K562 treated with DMSO at 1 percent for 48 hours (cell line): Measurements from ENCODE around the gene PRX. TPM values are rescaled to one million over a fixed set of nuclear protein-coding genes. Genes with fewer than 3 reads are reported as not detected.

Experiments
- total RNA-seq: library from RNA; unstranded; fragments of 300-600 nt; gene quantifications from 2 replicates; pipeline ENCODE4 v1.2.3, GENCODE V29; 2022; ENCODE audit warnings: low replicate concordance; ENCODE audit errors: extremely low read depth

Gene PRX, protein sequence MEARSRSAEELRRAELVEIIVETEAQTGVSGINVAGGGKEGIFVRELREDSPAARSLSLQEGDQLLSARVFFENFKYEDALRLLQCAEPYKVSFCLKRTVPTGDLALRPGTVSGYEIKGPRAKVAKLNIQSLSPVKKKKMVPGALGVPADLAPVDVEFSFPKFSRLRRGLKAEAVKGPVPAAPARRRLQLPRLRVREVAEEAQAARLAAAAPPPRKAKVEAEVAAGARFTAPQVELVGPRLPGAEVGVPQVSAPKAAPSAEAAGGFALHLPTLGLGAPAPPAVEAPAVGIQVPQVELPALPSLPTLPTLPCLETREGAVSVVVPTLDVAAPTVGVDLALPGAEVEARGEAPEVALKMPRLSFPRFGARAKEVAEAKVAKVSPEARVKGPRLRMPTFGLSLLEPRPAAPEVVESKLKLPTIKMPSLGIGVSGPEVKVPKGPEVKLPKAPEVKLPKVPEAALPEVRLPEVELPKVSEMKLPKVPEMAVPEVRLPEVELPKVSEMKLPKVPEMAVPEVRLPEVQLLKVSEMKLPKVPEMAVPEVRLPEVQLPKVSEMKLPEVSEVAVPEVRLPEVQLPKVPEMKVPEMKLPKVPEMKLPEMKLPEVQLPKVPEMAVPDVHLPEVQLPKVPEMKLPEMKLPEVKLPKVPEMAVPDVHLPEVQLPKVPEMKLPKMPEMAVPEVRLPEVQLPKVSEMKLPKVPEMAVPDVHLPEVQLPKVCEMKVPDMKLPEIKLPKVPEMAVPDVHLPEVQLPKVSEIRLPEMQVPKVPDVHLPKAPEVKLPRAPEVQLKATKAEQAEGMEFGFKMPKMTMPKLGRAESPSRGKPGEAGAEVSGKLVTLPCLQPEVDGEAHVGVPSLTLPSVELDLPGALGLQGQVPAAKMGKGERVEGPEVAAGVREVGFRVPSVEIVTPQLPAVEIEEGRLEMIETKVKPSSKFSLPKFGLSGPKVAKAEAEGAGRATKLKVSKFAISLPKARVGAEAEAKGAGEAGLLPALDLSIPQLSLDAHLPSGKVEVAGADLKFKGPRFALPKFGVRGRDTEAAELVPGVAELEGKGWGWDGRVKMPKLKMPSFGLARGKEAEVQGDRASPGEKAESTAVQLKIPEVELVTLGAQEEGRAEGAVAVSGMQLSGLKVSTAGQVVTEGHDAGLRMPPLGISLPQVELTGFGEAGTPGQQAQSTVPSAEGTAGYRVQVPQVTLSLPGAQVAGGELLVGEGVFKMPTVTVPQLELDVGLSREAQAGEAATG (N-terminal part only)
- total RNA-seq: not detected in 2 replicates

GRCh38 chr19:40413291-40413845 is at the start of gene PRX:
PRX (minus strand) TSS chr19:40413378; CDS start chr19:40407932, 5,446 bp downstream.

DNA sequence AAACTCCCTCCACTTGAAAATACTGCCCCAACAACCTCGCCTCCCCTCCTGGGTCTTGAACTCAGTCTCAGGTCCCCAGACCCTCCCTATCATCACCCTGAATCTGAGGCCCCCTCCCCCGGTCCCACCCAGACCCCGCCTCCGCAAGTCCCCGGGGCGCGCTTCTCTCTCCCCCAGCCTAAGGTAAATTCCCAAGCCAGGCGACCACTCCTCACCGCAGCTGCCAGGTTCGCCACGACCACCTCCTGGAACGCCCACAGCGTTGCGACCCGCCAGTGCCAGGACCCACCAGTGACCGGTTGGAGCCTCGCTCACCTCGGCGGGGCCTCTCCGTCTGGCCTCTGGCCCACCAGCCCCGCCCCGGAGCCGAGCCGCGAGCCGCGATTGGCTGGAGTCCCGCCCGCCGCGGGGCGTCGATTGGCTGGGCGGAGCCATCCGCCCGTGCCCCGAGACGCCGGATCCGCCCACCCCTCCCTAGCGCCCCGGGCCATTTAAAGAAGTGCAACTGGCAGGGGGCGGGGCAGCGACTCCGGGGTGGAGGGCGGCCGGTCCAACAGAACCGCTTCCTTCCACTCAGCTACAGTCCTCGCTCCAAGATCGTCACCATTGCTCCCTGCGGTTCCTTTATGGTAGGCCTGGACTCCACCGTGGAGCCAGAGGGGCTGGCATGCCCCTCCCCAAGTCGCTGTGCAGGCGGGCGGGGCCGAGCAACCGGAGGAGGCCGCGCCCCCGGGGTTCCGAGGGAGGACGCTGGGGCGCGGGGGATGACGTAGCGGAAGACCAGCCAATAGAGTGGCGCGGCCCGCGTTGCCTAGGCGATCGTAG is 31.0 kb upstream of the PRX start, which contains the start of gene SERTAD3:
Gene SERTAD3, minus strand, starts transcription at position 336 of the 825 bp plus-strand sequence. CDS start 2,255 bp downstream, outside the sequence.

GRCh38 chr19:40425450-40426287 is 12.5 kb upstream of the PRX start, which contains the start of gene SERTAD1:
SERTAD1 (minus strand) TSS chr19:40425992; CDS start chr19:40423546, 2,446 bp downstream.

DNA sequence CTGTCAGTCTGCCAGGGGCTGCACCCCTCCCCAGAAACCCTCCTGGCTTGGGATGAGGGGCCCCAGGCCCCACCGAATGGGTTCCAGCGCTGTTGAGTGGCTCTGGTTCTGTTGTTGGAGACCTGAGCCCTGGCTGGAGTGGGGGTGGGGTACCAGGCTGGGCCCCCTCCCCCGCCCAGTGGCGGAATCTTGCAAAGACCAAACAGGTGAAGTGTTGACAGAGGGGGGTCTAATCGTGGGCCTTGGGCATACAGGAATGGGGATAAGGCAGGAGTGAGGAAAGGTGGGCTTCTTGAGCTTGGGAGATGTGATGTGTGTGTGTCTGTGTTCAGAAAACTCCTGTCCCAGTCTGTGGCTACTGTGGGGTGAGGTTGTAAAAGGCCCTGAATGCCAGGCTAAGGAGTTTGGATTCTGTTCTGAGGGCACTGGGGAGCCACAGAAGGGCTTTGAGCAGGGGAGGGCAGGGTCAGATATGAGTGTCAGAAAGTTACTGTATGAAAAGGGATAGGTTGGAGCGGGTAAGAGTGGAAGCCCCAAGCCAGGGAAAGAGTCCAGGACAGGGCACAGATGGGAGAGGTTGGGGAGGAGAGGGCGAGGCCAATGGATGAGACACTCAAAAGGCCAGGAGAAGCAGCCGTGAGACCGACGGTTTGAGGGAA is 23.0 kb downstream of the PRX start, which contains the start of gene HIPK4:
Gene HIPK4, minus strand, starts transcription at position 98 of the 659 bp plus-strand sequence. CDS start 279 bp downstream, outside the sequence.

DNA sequence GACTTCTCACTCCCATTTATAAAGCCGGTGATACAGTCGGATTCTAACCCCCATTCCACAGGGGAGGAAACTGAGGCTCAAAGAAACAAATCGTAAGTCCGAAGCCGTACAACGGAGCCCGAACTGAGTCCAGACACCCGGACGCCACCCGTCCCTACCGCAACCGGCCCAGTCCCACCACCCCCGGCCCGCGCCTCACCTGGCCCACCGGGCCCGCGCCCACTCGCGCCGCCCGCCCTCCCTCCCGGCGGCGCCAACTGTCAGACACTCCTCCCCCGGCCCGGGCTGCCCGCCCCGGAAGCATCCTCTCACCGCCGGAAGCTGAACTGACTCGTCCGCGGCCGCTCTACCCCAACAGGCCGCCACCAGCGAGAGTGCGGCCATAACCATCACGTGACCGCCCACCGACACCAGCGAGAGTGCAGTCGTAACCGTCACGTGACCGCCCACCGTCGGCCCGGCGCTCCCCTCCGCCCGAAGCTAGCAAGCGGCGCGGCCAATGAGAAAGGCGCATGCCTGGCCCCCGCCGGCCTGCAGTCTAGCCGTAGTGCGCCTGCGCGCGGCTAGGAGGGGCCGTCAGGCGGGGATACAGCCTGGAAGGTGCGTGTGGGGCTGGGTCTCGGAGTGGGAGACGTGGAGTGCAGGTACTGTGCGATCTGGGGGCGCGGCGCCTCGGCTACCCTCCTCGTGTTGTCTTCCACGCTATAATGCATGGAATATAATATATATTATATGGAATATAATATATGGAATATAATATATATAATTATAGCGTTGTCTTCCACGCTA is 64.9 kb downstream of the PRX start, which contains the start of the genes C19orf47 and PLD3:
Gene C19orf47, minus strand, starts transcription at position 273 of the 789 bp plus-strand sequence. CDS start 6,540 bp downstream, outside the sequence.
Gene PLD3, plus strand, starts transcription at position 571 of the 789 bp plus-strand sequence. CDS start 17,789 bp downstream, outside the sequence.

Other genes with a start within 250 kb of the PRX start
- gene MAP3K10, start 222.0 kb downstream of the PRX start, total RNA-seq: not detected in 2 replicates
- gene TTC9B, start 195.0 kb downstream of the PRX start, total RNA-seq: not detected in 2 replicates
- not detected in 2 replicates for gene CCNP, start 186.7 kb downstream of the PRX start, total RNA-seq
- gene AKT2, start 128.0 kb downstream of the PRX start, total RNA-seq: not detected in 2 replicates
- gene C19orf47, start 65.0 kb downstream of the PRX start, total RNA-seq: not detected in 2 replicates
- gene PLD3, start 64.7 kb downstream of the PRX start, total RNA-seq: 354 TPM in 1 of 2 replicates, not detected in the other
- gene HIPK4, start 23.2 kb downstream of the PRX start, total RNA-seq: not detected in 2 replicates
- not detected in 2 replicates for gene SERTAD1, start 12.6 kb upstream of the PRX start, total RNA-seq
- gene SERTAD3, start 31.0 kb upstream of the PRX start, total RNA-seq: not detected in 2 replicates
- 1,633 TPM in 1 of 2 replicates, not detected in the other for gene BLVRB, start 52.4 kb upstream of the PRX start, total RNA-seq
- not detected in 2 replicates for gene SPTBN4, start 53.6 kb upstream of the PRX start, total RNA-seq
- not detected in 2 replicates for gene SHKBP1, start 163.5 kb upstream of the PRX start, total RNA-seq
- gene LTBP4, start 188.0 kb upstream of the PRX start, total RNA-seq: not detected in 2 replicates